Peyer's patch (tissue), 4 donors: Measurements from ENCODE around the gene MLLT1.

Source experiments
- POLR2A ChIP-seq, 2 donors: fragments of 450-650 bp; IDR thresholded peaks; one replicate each; pipeline ENCODE4 v1.5.1; 2017; ENCODE audit warnings: antibody characterized with exemption in 2 of 2, mild to moderate bottlenecking in 2 of 2, moderate library complexity in 2 of 2
- TF ChIP-seq, protein P1 (sequence below), 6 experiments: fragments of 450-650 bp in 4 of 6; fragments of 200-600 bp in 2 of 6; sonication (generic) in 1 of 6; IDR thresholded peaks; one replicate each; pipeline ENCODE4 v1.5.1; 2017 to 2019; ENCODE audit warnings: antibody characterized with exemption in 6 of 6, mild to moderate bottlenecking in 3 of 6, moderate library complexity in 1 of 6

GRCh38 chr19:6196361-6196760 is 83.4 kb downstream of the MLLT1 start:
- TF ChIP-seq, protein P1, sequence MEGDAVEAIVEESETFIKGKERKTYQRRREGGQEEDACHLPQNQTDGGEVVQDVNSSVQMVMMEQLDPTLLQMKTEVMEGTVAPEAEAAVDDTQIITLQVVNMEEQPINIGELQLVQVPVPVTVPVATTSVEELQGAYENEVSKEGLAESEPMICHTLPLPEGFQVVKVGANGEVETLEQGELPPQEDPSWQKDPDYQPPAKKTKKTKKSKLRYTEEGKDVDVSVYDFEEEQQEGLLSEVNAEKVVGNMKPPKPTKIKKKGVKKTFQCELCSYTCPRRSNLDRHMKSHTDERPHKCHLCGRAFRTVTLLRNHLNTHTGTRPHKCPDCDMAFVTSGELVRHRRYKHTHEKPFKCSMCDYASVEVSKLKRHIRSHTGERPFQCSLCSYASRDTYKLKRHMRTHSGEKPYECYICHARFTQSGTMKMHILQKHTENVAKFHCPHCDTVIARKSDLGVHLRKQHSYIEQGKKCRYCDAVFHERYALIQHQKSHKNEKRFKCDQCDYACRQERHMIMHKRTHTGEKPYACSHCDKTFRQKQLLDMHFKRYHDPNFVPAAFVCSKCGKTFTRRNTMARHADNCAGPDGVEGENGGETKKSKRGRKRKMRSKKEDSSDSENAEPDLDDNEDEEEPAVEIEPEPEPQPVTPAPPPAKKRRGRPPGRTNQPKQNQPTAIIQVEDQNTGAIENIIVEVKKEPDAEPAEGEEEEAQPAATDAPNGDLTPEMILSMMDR (IDR thresholded peaks at IDR 0.05): no peak
- TF ChIP-seq POLR2A (IDR thresholded peaks at IDR 0.05): no peak
